DMS79 treated with DMSO at 0.1 percent for 48 hours (cell line): ENCODE data around the gene FAM53B.

ENCODE experiments used
- DNase-seq: peaks from one replicate; lab custom pipeline; 2025; lab: John Stamatoyannopoulos, UW

Gene FAM53B

DNA sequence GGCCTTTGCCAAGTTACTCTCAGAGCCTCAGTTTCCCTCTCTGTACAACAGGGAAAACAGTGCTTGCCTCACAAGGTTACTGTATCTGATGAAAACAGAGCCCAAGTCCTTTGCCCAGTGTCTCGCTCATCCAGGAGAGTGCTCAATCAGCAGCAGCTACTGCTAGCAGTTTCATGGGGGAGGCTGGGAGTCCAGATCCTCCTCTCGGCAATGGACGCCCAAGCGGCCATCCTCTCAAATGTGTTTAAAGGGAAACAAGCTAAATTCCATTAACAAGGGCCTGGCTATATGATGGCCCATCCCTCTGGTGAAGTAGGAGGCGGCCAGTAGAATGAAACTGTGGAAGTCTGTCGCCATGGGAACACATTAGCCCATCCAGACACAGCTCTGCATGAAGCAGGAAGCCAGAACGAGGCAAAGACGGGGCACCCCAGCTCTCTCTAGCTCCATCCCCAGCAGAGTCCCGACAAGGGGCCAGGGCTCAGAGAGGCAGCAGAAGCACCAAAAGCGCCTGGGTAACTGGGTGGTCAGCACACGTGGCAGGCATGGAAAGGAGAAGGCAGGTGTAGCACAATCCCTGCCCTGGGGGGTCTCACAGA lies 35.2 kb downstream of the FAM53B start:
- no peak for DNase-seq

DNA sequence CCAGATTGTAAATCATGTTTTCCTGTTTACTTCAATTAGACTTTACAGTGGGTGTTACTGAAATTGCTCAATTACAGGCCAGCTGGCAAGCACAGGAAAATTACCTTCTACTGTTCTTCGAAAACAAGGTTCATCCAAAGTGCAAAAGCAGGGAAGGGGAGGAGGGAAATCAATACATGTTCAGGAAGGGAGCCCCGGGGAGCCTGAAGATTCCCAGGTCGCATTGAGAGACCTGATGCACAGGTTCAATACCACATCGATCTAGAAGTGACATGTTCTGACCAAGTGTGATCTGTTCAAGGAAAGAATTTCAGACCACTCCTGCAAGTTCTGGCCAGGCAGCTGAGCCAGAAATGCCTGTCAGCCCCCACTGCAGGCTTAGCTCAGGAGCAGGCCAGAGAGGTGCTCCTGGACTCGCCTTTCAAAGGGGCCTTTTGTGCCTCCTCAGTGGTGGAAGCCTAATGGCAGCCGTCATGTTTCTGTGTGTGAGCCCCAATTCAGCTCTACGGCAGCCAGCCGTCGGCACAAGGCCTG lies 35.9 kb downstream of the FAM53B start:
- DNase-seq: no peak

DNA sequence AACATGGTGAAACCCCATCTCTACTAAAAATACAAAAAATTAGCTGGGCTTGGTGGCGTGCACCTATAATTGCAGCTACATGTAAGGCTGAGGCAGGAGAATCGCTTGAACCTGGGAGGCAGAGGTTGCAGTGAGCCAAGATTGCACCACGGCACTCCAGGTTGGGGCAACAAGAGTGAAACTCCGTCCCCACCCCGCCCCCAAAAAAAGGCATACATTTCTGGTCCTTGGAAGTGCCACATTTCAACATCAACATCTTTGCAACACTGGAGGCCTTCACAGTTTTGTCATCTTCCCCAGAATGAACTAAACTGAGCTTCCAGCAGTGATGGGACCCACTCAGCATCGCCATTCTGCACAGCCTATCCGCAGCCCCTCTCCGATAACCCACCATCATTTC lies 36.6 kb downstream of the FAM53B start:
- no peak for DNase-seq

DNA sequence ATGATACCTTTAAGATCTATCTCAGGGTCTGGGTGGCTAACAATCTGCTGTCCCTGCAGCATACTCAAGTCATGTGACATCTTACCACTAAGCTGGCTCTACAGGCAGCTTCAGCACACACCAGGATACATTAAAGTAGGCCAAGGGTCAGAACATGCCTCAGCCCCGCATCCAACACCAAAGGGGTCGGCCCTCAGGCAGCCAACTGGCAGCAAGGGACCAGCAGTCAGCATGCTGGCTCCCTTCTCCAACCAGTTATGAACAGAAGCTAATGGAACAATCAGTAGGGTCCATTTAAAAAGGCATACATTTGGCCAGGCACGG lies 37.1 kb downstream of the FAM53B start:
- no peak for DNase-seq

DNA sequence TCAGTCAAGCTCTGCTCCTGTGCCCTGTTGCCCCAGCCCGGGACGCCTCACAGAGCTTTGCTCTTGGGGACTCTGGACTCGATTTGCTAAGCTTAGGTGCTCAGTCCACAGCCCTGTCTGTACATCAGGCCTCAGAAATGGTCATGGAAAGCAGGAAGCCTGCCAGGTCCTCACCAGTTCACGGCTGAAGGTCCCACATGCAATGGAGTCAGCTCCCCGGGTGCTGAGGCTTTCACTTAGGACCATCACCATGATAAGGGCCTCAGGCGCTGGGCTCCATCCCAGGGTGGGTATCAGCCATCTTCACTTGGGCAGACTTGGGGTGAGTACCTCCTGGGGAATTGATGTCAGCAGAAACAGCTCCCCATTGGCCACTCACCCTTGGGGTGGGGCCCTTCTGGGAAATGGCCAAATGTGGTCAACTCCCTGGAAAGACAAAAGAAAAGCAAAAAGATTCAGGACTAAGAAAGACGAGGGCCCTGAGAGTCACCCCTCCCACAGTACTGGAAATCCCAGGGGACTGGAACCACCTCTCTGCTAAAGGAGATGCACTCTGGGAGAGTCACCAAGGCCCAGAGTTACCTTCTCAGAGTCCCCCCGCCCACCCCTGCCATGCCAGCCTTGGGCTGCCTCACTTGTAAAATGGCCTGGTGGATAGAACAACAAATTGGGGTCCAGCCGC lies 37.6 kb downstream of the FAM53B start:
- DNase-seq: no peak

DNA sequence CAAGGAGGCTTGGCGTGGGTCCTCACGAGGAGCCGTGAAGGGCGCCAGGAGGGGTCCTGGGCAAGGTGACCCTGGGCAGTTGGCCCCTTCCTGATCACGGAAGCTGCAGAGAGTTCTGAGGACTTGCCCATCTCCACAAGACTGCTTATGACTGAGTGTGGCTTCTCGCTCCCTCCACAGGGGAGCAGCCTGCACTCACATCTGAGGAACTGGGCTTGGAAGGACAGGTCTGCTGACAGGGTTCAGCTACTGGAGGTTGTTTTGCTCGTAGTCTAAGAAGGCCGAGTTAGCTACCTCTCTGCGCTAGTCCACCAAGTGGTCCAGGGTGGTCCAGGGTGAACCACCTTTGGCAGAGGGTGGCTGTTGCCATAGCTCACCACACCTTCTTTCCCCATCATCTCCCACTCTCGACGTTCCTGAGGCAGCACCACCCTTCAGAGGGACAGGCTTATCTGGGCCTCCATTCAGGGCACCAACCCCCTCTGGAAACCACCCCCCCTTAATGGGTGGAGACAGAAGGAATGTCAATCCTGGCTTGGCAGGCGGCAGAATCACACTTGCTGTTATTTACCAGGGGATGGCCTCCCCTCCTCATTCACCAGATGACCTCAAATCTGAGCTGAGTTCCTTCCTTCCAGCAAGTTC lies 38.2 kb downstream of the FAM53B start:
- DNase-seq: no peak

DNA sequence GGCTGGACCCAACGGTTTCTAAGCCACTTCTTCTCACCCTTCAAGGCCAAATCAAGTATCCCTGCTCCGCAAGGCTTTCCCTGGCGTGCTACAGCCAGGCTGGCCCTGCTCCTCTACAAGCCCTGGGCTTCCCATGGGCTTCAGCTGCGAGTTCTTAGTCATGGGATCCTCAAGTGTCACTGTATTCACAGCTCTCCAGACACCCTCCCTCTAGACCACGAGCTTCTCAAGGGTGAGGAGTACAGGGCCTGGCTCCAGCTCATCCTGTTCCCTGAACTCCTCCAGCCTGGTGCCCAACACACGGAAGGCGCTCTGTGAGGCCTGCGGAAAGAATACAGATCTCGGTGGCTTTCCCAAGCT lies 38.8 kb downstream of the FAM53B start:
- DNase-seq: peak; percentile 9

DNA sequence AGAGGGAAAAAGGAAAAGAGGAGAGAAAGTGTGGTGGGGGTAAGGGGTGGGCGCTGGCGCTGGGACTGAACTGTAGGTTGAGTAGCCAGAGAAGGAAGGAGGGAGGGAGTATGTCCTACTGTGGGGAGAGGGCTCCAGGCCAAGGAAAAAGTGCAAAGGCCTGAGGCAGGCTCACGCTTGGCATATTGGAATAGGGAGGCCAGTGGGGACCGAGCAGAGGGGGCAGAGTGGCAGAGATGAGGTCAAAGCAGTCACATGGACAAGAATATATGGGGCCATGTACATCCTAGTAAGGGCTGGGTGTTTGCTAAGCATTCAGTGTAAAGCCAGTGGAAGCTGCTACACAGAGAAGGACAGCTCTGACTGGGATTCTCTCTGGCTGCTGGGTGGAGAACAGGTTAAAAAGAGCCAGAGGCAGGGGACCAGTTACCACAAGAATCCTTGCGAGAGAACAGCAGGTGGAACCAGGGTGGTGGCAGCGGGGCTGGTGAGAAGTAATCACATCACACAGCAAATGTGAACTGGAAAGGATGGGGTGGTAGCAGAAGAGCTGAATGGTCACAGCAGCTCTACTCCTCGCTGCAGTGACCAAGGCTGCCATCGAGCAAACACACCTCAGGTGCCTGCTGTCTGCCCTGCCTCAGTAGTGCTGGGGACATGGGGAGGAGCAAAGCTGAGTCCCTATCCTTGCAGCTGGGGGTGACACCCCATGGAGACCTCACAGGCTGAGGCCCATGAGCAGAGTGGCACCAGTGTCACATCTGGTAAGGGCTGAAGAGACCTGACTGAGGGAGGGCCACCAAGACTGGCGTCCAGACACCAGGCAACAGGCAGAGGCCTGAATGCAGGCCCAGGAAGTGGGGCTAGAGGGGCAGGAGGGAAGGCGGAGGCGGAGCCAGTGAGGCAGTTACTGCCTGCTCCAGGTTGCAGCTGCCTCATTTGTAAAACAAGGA lies 39.5 kb downstream of the FAM53B start:
- DNase-seq: no peak

DNA sequence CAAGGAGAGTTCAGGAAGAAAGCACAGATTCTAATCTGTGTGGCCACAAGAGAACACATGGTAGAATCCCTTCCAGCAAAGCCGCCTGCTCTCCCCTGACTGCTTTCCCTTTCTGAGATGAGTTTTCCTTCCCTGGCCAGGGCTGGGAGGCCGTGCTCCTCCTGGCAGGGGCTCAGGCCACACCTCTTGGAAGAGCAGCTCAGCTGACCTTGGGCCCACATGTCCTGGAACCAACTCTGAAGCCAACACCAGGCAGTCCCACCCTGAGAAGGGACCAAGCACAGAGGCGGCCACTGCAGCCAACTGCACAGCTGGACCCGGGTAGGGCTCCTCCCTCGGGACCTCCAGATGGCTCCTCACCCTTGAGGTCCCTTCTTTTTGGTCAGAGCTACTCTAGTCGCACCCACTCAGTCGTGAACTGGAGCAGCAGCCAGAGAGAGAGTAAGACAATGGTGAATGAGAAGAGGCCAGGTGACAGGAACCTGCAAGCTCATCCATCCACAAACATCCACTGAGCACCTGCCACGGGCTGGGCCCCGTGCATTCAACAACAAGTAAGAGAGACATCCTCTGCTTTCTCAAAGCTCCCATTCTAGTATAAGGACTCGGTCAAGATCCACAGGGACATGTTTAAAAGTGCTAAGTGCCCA lies 40.3 kb downstream of the FAM53B start:
- DNase-seq: no peak

DNA sequence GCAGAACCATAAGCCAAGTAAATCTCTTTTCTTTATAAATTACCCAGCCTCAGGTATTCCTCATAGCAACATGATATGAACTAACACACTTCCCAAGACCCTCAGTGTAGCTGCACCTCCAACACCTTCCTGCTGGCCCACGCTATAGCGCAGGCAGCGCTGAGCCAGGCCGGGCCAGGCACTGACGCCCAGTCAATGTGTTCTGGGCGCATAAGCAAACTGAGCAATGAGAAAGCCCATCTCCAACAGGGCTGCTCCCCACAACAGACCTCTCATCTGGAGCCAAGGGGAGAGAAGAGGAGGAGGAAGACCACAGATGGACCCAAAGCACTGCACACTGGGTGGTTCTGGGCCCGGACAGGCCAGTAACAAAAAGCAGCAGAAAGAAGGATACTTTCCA lies 40.8 kb downstream of the FAM53B start:
- no peak for DNase-seq

DNA sequence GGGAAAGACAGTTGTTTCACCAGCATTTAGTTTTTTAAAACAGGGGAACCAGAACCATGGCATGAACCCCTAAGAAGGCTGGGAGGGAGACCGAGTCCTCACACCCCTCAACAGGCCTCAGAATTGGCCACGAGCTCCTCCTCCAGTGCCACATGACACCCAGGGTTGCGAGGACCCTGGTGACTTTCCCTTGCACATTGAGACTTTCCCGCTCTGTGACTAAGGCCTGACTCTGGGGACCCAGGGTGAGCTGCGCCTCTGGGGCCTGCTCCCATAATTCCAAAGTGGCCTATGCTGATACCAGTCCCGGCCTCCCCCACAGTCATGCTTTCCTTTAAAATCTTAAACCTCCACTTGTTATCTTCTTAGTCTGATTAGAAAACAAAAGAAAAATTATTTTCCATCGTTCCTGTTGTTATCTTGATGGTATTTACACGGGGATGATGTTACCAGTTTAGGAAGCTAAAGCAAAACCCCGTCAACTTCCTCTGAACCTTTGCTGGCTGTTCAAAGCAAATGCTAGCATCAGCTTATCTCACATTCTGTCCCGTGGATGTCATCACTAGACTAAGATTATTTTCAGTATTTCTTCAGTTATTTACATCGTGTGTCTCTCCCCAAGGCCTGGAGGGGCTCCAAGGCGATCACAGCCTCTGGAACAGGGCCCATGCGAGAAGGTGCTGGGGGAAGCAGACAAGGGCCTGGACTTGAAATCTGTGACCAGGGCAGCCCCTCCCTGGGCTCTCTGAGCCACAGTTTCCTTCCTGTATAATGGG lies 42.1 kb downstream of the FAM53B start:
- DNase-seq: no peak

DNA sequence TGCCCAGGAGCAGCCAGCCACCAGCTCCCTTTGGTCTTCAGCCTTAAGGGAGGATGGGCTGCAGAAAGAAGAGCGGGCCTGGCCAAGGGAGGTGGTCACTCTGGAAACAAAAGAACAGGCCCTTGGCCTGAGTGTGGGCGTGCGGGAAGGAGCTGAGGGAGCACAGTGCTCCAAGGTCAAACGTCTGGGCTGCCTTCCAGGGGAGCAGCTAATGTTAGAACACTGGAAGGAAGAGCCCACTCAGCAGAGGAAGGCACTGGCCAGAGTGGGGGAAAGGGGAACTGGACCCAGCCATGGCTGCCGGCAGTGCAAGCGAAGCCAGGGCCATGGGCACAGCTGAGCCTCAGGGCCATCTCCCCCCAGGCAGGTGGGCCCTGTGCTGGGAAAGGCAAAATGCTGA lies 42.7 kb downstream of the FAM53B start:
- DNase-seq: no peak

DNA sequence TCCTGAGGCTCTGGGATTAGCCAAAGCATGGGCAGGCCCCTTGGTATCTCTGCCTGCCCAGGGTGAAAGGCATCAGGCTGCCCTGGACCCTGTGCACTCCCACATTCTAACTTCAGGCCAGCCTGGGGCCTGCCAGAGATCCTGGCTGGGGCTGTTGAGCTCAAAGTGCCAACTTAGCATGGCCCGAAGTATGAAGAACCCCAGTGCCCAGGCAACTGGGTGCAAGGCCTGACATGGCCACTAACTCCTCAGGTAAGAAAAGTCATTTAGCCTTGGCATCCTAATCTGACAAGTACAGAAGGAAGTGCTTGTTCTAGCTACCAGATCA lies 43.2 kb downstream of the FAM53B start:
- no peak for DNase-seq

DNA sequence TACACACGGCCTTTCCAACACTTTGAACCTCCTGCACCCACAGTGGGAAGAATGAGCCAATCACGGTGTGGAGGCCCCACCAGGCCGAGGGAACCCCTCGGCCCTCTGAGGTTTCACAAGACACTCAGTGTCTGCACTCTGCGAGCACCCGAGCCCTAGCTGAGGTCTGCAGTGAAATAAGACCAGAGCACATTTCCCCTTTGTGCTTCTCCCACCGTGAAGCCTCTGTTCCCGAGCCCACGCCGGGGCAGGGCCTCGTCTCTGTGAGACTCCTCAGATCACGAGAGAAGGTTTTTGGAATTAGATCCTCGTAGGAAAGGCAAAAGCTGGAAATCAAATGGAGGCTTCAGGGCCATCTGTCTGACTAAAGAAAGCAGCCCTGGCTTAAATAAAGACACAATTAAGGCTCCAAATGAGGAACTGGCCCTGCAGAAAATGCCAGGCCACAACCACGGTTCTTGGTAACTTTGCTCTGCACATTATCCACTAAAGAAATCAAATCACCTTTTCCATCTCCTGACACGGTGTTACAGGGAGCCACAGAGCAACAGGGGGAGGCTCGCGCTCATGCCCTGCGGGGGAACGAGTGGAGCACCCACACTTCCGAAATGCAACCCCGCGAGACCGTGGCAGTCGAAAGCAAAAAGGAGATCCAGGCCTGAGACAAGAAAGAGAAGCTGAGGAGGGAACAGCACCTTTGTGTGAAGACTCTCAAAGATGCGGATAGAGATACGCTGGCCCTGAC lies 43.7 kb downstream of the FAM53B start:
- DNase-seq: no peak

DNA sequence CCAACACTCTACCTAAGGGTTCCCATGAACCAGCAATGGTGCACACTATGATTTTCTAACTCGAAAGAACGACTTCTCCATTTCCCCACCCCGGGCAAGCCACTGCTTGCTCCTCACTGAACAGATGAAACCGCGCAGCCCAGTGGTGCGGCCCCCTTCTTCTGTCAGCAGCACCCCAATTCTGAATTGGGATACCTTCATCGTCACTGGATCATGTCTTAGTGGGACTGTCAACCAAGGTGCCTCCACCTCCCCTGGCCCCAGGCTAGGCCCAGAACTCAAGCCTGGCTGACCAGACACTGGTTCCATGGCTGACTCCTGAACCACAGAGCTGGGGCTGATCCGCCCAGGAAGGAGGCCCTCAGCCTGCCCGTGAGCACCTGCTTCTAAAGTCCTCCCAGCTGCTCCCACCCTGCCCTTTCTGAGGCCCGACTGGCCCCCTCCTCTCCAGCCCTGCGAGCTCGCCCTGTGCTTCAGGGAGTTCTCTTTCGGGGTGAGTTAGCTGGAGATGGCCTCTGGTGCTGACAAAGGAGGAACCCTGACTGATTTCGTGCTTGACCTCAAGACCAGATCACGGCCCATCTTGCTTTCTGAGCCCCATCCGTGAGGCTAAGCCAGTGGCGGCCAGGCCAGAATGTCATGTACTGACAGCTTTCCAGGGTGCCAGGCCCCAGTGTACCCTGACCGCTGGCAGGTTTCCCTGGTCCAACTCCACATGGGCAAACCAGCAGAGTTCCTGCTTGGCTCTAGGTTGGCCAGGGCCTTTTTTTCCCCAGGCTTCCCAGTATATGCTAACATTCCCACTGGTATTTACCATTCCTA lies 44.5 kb downstream of the FAM53B start:
- DNase-seq: no peak

DNA sequence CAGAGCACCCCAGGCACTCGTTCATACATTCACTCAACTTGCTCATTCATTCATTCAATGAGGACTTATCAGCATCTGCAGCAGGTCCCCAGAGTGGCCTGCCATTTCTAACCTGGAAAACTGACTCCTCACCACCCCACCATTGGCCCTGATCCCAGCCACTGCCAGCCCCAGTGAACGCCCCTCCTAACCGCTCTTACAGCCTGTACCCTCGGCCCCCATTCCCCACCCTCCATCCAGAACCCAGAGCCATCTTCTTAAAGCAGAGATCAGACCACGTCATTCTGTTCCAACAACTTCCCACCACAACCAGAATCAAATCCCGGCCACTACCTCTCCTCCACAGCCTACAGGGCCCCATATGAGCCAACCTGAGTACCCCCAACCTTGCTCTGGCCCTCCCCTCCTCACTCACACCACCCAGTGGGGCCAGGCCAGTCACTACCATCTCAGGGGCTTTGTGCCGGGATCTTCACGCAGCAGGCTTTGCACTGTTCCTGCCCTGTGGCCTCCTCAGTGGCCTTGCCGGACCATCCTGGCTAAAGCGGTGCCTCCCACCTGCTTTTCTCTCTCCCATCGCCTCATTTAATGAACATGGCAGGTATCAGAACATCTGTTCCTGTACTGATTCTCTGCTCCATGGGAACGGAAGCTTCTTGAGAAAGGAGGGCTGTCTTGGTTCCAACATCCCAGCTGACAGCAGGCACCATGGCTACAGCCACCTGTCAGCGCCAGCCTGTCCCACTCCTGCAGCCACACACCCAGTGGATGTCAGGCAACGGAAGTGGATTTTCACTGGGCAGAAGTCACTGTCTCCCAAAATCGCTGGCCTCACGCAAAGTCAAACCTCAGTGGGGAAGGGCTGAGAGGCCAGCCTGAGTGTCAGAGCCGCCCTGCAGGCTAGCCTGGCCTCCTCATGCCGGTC lies 45.4 kb downstream of the FAM53B start:
- DNase-seq: no peak

DNA sequence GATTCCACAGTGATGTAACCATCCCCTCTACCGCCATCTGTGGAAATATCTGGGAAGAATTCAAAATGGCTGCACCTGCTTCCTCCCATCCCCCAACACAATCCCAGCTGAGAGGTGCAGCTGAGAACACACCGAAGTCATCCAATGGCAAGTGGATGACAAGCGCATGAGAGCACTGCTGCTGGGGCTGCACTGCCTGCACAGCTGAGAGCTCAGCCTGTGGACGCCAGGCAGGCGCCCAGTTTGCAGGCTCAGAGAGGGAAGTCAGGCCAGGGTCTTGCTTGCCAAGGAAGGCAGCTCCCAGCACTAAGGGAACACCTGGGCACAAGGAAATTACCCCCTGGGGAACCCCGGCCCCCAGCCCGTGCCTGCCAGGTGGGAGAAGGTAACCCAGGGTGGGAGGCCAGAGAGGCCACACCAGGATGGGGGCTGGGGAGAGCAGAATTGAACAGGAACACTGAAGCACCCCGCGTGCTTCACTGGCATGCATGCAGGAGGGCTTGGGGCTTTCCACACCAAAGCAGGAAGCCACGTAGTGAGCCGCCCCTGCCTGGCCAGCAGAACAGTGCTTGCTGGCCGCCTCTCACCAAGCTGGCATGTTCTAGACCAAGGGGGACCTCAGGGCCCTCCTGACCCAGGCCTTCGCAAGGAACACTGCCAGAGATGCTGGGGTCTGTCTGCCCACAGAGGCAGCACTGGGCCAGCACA lies 46.2 kb downstream of the FAM53B start:
- DNase-seq: no peak

DNA sequence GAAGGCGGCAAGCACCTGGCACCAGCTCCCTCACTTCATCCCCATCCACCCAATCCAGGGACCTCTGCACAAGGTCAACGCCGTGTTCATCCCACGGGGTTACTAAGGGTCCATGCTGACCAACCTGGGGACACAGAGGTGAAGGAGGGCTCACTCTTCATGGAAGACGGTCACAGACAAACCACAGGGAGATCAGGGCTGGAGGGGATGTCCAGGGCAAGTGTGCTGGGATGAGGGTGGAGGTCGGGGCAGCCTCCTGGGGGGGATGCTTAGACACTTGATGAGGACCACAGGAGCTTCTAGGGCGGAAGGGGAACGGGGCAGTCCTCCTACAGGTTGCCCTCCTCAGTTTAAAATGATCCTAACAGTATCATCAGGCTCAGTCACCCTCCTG lies 46.7 kb downstream of the FAM53B start:
- no peak for DNase-seq
